Smooth muscle cell (in vitro differentiated cells): Measurements from ENCODE around the gene GPATCH2L. TPM values are rescaled to one million over a fixed set of nuclear protein-coding genes. Genes with fewer than 3 reads are reported as not detected.

Source experiments
- DNase-seq: peaks from one replicate; lab custom pipeline; 2025; ENCODE audit not compliant: unreplicated experiment; lab: John Stamatoyannopoulos, UW
- H2AFZ ChIP-seq: fragments of 200-600 bp; sonication (generic); 2 replicates; pipeline ENCODE4 v1.6.0; 2016; ENCODE audit warnings: antibody characterized with exemption, low read depth, mild to moderate bottlenecking
- H3F3A ChIP-seq: fragments of 200-600 bp; sonication (generic); 2 replicates; pipeline ENCODE4 v1.6.0; 2017; ENCODE audit warnings: antibody characterized with exemption, low read depth
- H3K27ac ChIP-seq: fragments of 200-600 bp; sonication (generic); 2 replicates; pipeline ENCODE4 v1.5.1; 2016; ENCODE audit warnings: low read depth, mild to moderate bottlenecking
- H3K27me3 ChIP-seq: fragments of 200-600 bp; sonication (generic); 2 replicates; pipeline ENCODE4 v1.6.1; 2016; ENCODE audit warnings: low read depth, mild to moderate bottlenecking
- H3K36me3 ChIP-seq: fragments of 200-600 bp; sonication (generic); 2 replicates; pipeline ENCODE4 v1.5.1; 2016; ENCODE audit warnings: low read depth
- H3K4me1 ChIP-seq: fragments of 200-600 bp; sonication (generic); 2 replicates; pipeline ENCODE4 v1.5.1; 2016; ENCODE audit warnings: low read depth
- H3K4me2 ChIP-seq: fragments of 200-600 bp; sonication (generic); 2 replicates; pipeline ENCODE4 v1.6.0; 2016; ENCODE audit warnings: mild to moderate bottlenecking
- H3K4me3 ChIP-seq: fragments of 200-600 bp; sonication (generic); 2 replicates; pipeline ENCODE4 v1.5.1; 2016; ENCODE audit warnings: mild to moderate bottlenecking
- H3K79me2 ChIP-seq: fragments of 200-600 bp; sonication (generic); 2 replicates; pipeline ENCODE4 v1.6.0; 2016; ENCODE audit warnings: low read depth, mild to moderate bottlenecking
- H3K9ac ChIP-seq: fragments of 200-600 bp; sonication (generic); 2 replicates; pipeline ENCODE4 v1.6.0; 2016; ENCODE audit warnings: low read depth
- H3K9me3 ChIP-seq: fragments of 200-600 bp; sonication (generic); replicated peaks from 2 replicates; pipeline ENCODE4 v1.5.1; 2016; ENCODE audit warnings: low read depth
- H4K20me1 ChIP-seq: fragments of 200-600 bp; sonication (generic); 2 replicates; pipeline ENCODE4 v1.6.0; 2016; ENCODE audit warnings: low read depth
- CTCF ChIP-seq: fragments of 200-600 bp; sonication (generic); IDR thresholded peaks from 2 replicates; pipeline ENCODE4 v1.5.1; 2017; ENCODE audit warnings: borderline replicate concordance, mild to moderate bottlenecking, antibody characterized with exemption; ENCODE audit not compliant: insufficient read depth, poor library complexity, severe bottlenecking
- WGBS: methylation state at CpG from one replicate; pipeline ENCODE4 v1.1.7; 2016; ENCODE audit warnings: low lambda C conversion rate; 5-methylcytosine and 5-hydroxymethylcytosine counted together
- polyA plus RNA-seq: library from polyadenylated mRNA; unstranded; fragments of >200 nt; fragmentation: Nextera tagmentation; extraction: Ambion mirVana; gene quantifications from 2 replicates; pipeline ENCODE4 v1.2.1, GENCODE V29; 2016
- total RNA-seq: library from RNA; depleted of rRNA; stranded (reverse); fragments of >200 nt; gene quantifications from 2 replicates; pipeline ENCODE4 v1.2.3, GENCODE V29; 2014

GPATCH2L gene
- total and polyA plus RNA-seq, 2 experiments from 2014 or later, result 14.5 to 53.4 TPM

GRCh38 chr14:76191297-76191696 is 39.6 kb downstream of the GPATCH2L start:
- Histone ChIP-seq H3K79me2 (peaks cover 3% of the 10 kb centered on the region), H3K27me3 (no peaks in the 10 kb centered on the region), H3K9ac (no peak overlapping the region), H3K36me3 (peaks cover 28% of the 10 kb centered on the region), H3K4me2 (no peak overlapping the region), H3K4me1 (peaks cover 5% of the 10 kb centered on the region), H4K20me1 (peaks cover 64% of the 10 kb centered on the region), H3F3A (no peaks in the 10 kb centered on the region), H2AFZ (no peak overlapping the region), H3K27ac (no peak overlapping the region), H3K4me3 (no peak overlapping the region), H3K9me3 (no peaks in the 10 kb centered on the region)
- 90% methylated on average over 2 of the region's 2 CpGs for WGBS
- no peak for TF ChIP-seq CTCF
- no peak for DNase-seq

GRCh38 chr14:76193696-76194095 is 42.0 kb downstream of the GPATCH2L start:
- no peak overlapping the region for H3K9ac ChIP-seq
- DNase-seq, result no peak

GRCh38 chr14:76194327-76194726 is 42.6 kb downstream of the GPATCH2L start:
- TF ChIP-seq CTCF, result no peak
- H3K36me3 ChIP-seq, result peaks cover 40% of the 10 kb centered on the region
- WGBS, result 97% methylated on average over 3 of the region's 3 CpGs

More at GRCh38 chr14:76193696-76194095, 42.0 kb downstream of the GPATCH2L start:
- Histone ChIP-seq H3K27ac (no peak overlapping the region), H3K79me2 (no peaks in the 10 kb centered on the region), H3K4me1 (peaks cover 5% of the 10 kb centered on the region), H4K20me1 (peaks cover 45% of the 10 kb centered on the region), H3K4me2 (no peak overlapping the region), H3K36me3 (peaks cover 33% of the 10 kb centered on the region), H3K9me3 (no peaks in the 10 kb centered on the region), H3K27me3 (no peaks in the 10 kb centered on the region), H3K4me3 (no peak overlapping the region), H2AFZ (no peak overlapping the region), H3F3A (no peaks in the 10 kb centered on the region)
- TF ChIP-seq CTCF, result no peak
- 83% methylated on average over 1 of the region's 1 CpG for WGBS

GRCh38 chr14:76195003-76195402 is 43.3 kb downstream of the GPATCH2L start:
- no peak for DNase-seq
- Histone ChIP-seq H3K9ac (no peak overlapping the region), H3K36me3 (peaks cover 46% of the 10 kb centered on the region), H3K27me3 (no peaks in the 10 kb centered on the region), H3K9me3 (no peaks in the 10 kb centered on the region), H2AFZ (no peak overlapping the region), H4K20me1 (peaks cover 37% of the 10 kb centered on the region), H3K4me3 (no peak overlapping the region), H3K27ac (no peak overlapping the region), H3K4me2 (no peak overlapping the region), H3K79me2 (no peaks in the 10 kb centered on the region), H3F3A (no peaks in the 10 kb centered on the region), H3K4me1 (peaks cover 5% of the 10 kb centered on the region)
- TF ChIP-seq CTCF, result no peak
- WGBS, result 91% methylated on average over 3 of the region's 3 CpGs

More at GRCh38 chr14:76194327-76194726, 42.6 kb downstream of the GPATCH2L start:
- Histone ChIP-seq H3K27ac (no peak overlapping the region), H3K27me3 (no peaks in the 10 kb centered on the region), H2AFZ (no peak overlapping the region), H3K4me1 (peaks cover 5% of the 10 kb centered on the region), H3F3A (no peaks in the 10 kb centered on the region), H3K4me3 (no peak overlapping the region), H3K9ac (no peak overlapping the region), H3K79me2 (no peaks in the 10 kb centered on the region), H4K20me1 (peaks cover 43% of the 10 kb centered on the region), H3K9me3 (no peaks in the 10 kb centered on the region), H3K4me2 (no peak overlapping the region)
- no peak for DNase-seq
